Measurements from ENCODE around the gene RAB5A.

Gene RAB5A

DNA sequence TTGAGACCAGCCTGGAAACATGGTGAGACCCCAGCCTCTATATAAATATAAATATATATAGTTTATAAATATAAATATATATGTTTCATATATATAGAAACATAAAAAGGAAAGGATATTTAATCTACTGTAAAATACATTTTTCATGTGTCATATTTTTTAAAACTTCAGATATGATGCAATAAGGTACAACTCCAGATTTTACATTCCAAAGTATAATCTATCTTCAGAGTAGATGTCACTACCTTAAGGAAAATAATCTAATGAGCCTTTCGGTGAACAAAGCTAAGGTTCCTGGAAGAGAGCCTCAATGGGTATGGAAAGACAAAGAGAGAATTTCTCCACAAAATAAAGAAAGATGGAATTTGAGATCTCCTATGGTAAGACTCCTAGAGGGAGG is 29.7 kb upstream of the RAB5A start:
- Histone ChIP-seq H3K27ac (ENCODE audit: low read length) (no peak overlapping the region), H3K27me3 (ENCODE audit: low read depth, low read length) (no peaks in the 10 kb centered on the region), H3K79me2 (ENCODE audit: low read length) (no peaks in the 10 kb centered on the region), H3K9ac (ENCODE audit: low read length) (no peak overlapping the region), H4K20me1 (ENCODE audit: insufficient read depth, low read length) (no peaks in the 10 kb centered on the region), H3K4me3 (ENCODE audit: low read length) (no peak overlapping the region), H3K4me1 (ENCODE audit: low read length) (no peaks in the 10 kb centered on the region), H3K4me2 (ENCODE audit: low read length) (no peak overlapping the region), H2AFZ (ENCODE audit: low read depth, low read length) (no peak overlapping the region), H3K9me3 (ENCODE audit: insufficient read depth, low read length) (no peaks in the 10 kb centered on the region), H3K36me3 (replicated peaks; ENCODE audit: low read depth, low read length) (no peaks in the 10 kb centered on the region)
- TF ChIP-seq EZH2phosphoT487 (IDR thresholded peaks at IDR 0.05; ENCODE audit: low read depth) = no peak
- TF ChIP-seq, protein P1, sequence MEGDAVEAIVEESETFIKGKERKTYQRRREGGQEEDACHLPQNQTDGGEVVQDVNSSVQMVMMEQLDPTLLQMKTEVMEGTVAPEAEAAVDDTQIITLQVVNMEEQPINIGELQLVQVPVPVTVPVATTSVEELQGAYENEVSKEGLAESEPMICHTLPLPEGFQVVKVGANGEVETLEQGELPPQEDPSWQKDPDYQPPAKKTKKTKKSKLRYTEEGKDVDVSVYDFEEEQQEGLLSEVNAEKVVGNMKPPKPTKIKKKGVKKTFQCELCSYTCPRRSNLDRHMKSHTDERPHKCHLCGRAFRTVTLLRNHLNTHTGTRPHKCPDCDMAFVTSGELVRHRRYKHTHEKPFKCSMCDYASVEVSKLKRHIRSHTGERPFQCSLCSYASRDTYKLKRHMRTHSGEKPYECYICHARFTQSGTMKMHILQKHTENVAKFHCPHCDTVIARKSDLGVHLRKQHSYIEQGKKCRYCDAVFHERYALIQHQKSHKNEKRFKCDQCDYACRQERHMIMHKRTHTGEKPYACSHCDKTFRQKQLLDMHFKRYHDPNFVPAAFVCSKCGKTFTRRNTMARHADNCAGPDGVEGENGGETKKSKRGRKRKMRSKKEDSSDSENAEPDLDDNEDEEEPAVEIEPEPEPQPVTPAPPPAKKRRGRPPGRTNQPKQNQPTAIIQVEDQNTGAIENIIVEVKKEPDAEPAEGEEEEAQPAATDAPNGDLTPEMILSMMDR (IDR thresholded peaks at IDR 0.05; ENCODE audit: low read depth, low read length) = no peak

GRCh38 chr3:19920401-19921080 is 26.4 kb upstream of the RAB5A start:
- Histone ChIP-seq H3K4me1 (ENCODE audit: low read length) (no peaks in the 10 kb centered on the region), H2AFZ (ENCODE audit: low read depth, low read length) (no peak overlapping the region), H3K4me3 (ENCODE audit: low read length) (no peak overlapping the region), H3K27ac (ENCODE audit: low read length) (no peak overlapping the region), H3K36me3 (replicated peaks; ENCODE audit: low read depth, low read length) (no peaks in the 10 kb centered on the region), H4K20me1 (ENCODE audit: insufficient read depth, low read length) (no peaks in the 10 kb centered on the region), H3K9ac (ENCODE audit: low read length) (no peak overlapping the region), H3K79me2 (ENCODE audit: low read length) (no peaks in the 10 kb centered on the region), H3K9me3 (ENCODE audit: insufficient read depth, low read length) (no peaks in the 10 kb centered on the region), H3K27me3 (ENCODE audit: low read depth, low read length) (no peaks in the 10 kb centered on the region), H3K4me2 (ENCODE audit: low read length) (no peak overlapping the region)
- no peak for TF ChIP-seq EZH2phosphoT487 (IDR thresholded peaks at IDR 0.05; ENCODE audit: low read depth)
- TF ChIP-seq, protein P1 (IDR thresholded peaks at IDR 0.05; ENCODE audit: low read depth, low read length) = no peak

GRCh38 chr3:19931180-19931692 is 15.7 kb upstream of the RAB5A start:
- no peaks in the 10 kb centered on the region for H3K79me2 ChIP-seq (ENCODE audit: low read length)
- TF ChIP-seq, protein P1 (IDR thresholded peaks at IDR 0.05; ENCODE audit: low read depth, low read length) = no peak
- no peak for TF ChIP-seq EZH2phosphoT487 (IDR thresholded peaks at IDR 0.05; ENCODE audit: low read depth)
- no peak overlapping the region for H2AFZ ChIP-seq (ENCODE audit: low read depth, low read length)
- no peaks in the 10 kb centered on the region for H3K9me3 ChIP-seq (ENCODE audit: insufficient read depth, low read length)
- no peaks in the 10 kb centered on the region for H4K20me1 ChIP-seq (ENCODE audit: insufficient read depth, low read length)
- H3K9ac ChIP-seq (ENCODE audit: low read length) = peak overlapping the region; percentile 50; the same call in 1 of the 2 replicates
- peak overlapping the region; percentile 50 for H3K4me3 ChIP-seq (ENCODE audit: low read length)
- peak overlapping the region; percentile 76 for H3K4me2 ChIP-seq (ENCODE audit: low read length)
- H3K36me3 ChIP-seq (replicated peaks; ENCODE audit: low read depth, low read length) = peaks cover 6% of the 10 kb centered on the region
- H3K27me3 ChIP-seq (ENCODE audit: low read depth, low read length) = no peaks in the 10 kb centered on the region
- peaks cover 29% of the 10 kb centered on the region for H3K4me1 ChIP-seq (ENCODE audit: low read length)
- peak overlapping the region; percentile 84 for H3K27ac ChIP-seq (ENCODE audit: low read length)

DNA sequence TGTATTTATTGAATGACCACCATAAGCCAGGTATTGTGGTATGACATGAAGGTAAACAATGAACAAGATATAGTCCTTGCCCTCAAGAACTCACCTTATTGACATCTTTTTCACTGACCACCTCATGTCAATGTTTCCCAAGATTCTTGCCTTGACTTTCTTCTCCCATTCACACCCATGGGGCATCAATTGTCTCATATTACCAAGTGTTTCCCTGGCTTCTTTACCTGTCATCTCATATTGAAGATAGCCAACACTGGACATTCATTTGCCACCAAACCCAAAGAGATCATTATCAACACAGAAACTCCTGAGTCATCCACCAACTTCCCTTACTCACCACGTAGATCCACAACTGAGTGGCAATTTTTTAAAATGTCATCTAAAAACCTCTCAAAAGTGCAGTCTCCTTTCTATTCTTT is 15.1 kb upstream of the RAB5A start:
- Histone ChIP-seq H3K4me3 (ENCODE audit: low read length) (peak overlapping the region; percentile 50), H4K20me1 (ENCODE audit: insufficient read depth, low read length) (no peaks in the 10 kb centered on the region), H3K27ac (ENCODE audit: low read length) (peak overlapping the region; percentile 84), H3K9me3 (ENCODE audit: insufficient read depth, low read length) (no peaks in the 10 kb centered on the region), H2AFZ (ENCODE audit: low read depth, low read length) (no peak overlapping the region), H3K9ac (ENCODE audit: low read length) (peak overlapping the region; percentile 50; the same call in 1 of the 2 replicates), H3K4me2 (ENCODE audit: low read length) (peak overlapping the region; percentile 76), H3K79me2 (ENCODE audit: low read length) (no peaks in the 10 kb centered on the region), H3K4me1 (ENCODE audit: low read length) (peaks cover 29% of the 10 kb centered on the region), H3K27me3 (ENCODE audit: low read depth, low read length) (no peaks in the 10 kb centered on the region), H3K36me3 (replicated peaks; ENCODE audit: low read depth, low read length) (peaks cover 6% of the 10 kb centered on the region)
- TF ChIP-seq, protein P1 (IDR thresholded peaks at IDR 0.05; ENCODE audit: low read depth, low read length) = no peak
- TF ChIP-seq EZH2phosphoT487 (IDR thresholded peaks at IDR 0.05; ENCODE audit: low read depth) = no peak
